ENCODE data around the gene FRMD4A. TPM values are rescaled to one million over a fixed set of nuclear protein-coding genes. Genes with fewer than 3 reads are reported as not detected.

Gene FRMD4A
- total and polyA plus RNA-seq, 2 experiments from 2014 or later: 11.9 to 17.5 TPM

- no peaks in the 10 kb centered on the region for H4K20me1 ChIP-seq (ENCODE audit: insufficient read depth)
- H3K27me3 ChIP-seq (replicated peaks; ENCODE audit: insufficient read depth): no peaks in the 10 kb centered on the region
- peaks cover 10% of the 10 kb centered on the region for H3K4me1 ChIP-seq (ENCODE audit: insufficient read depth)
- no peaks in the 10 kb centered on the region for H3K9me3 ChIP-seq (ENCODE audit: low read depth)
- 72 to 73% methylated on average over 4 of the region's 4 CpGs for WGBS, 2 experiments (ENCODE audit: low coverage in 1 of 2, low lambda C conversion rate in 2 of 2, missing lambda C conversion rate in 2 of 2)
- 0 out of 2 replicates have a peak, but pooled peaks cover 8% of the 10 kb centered on the region for H3K79me2 ChIP-seq (ENCODE audit: insufficient read depth)
- peaks cover 15% of the 10 kb centered on the region for H3F3A ChIP-seq (ENCODE audit: insufficient read depth)
- no peak overlapping the region for H3K27ac ChIP-seq
- 0 out of 2 replicates have a peak, but pooled peaks cover 8% of the 10 kb centered on the region for H3K36me3 ChIP-seq (ENCODE audit: low read depth)
- H3K4me2 ChIP-seq (ENCODE audit: unreplicated experiment): no peak overlapping the region
- H3K9me2 ChIP-seq (ENCODE audit: insufficient read depth): no peaks in the 10 kb centered on the region
- no peak for DNase-seq
- no peak overlapping the region for H3K9ac ChIP-seq
- no peak overlapping the region for H2AFZ ChIP-seq
- no peak overlapping the region for H3K4me3 ChIP-seq
- in situ Hi-C loops (cut with MboI): no loop called here
- TF ChIP-seq EZH2phosphoT487 (IDR thresholded peaks at IDR 0.05; ENCODE audit: insufficient read depth, low read depth): no peak
- TF ChIP-seq EZH2 (IDR thresholded peaks at IDR 0.05; ENCODE audit: insufficient read depth, poor library complexity, severe bottlenecking): no peak
Observed at GRCh38 chr10:13681095-13681494, 649.6 kb downstream of the FRMD4A start.

GRCh38 chr10:13678101-13678843 is 652.5 kb downstream of the FRMD4A start:
- DNase-seq: no peak
- WGBS, 2 experiments (ENCODE audit: low coverage in 1 of 2, low lambda C conversion rate in 2 of 2, missing lambda C conversion rate in 2 of 2): 98 to 99% methylated on average over 13 of the region's 13 CpGs
- peaks cover 15% of the 10 kb centered on the region; the same call in 1 of the 2 replicates for H3K79me2 ChIP-seq (ENCODE audit: insufficient read depth)
- H3K9ac ChIP-seq: no peak overlapping the region
- H3K9me2 ChIP-seq (ENCODE audit: insufficient read depth): no peaks in the 10 kb centered on the region
- no peak overlapping the region for H3K4me2 ChIP-seq (ENCODE audit: unreplicated experiment)
- H3F3A ChIP-seq (ENCODE audit: insufficient read depth): 0 out of 2 replicates have a peak, but pooled peaks cover 2% of the 10 kb centered on the region
- peaks cover 16% of the 10 kb centered on the region; the same call in 1 of the 2 replicates for H3K36me3 ChIP-seq (ENCODE audit: low read depth)
- in situ Hi-C loops (cut with MboI): no loop called here
- H3K4me3 ChIP-seq: no peak overlapping the region
- no peak overlapping the region for H3K27ac ChIP-seq
- H3K9me3 ChIP-seq (ENCODE audit: low read depth): no peaks in the 10 kb centered on the region
- H2AFZ ChIP-seq: no peak overlapping the region
- no peaks in the 10 kb centered on the region for H3K27me3 ChIP-seq (replicated peaks; ENCODE audit: insufficient read depth)
- H3K4me1 ChIP-seq (ENCODE audit: insufficient read depth): no peaks in the 10 kb centered on the region
- TF ChIP-seq EZH2phosphoT487 (IDR thresholded peaks at IDR 0.05; ENCODE audit: insufficient read depth, low read depth) (no peak), EZH2 (IDR thresholded peaks at IDR 0.05; ENCODE audit: insufficient read depth, poor library complexity, severe bottlenecking) (no peak)
- no peaks in the 10 kb centered on the region for H4K20me1 ChIP-seq (ENCODE audit: insufficient read depth)

GRCh38 chr10:13674645-13675588 is 655.8 kb downstream of the FRMD4A start:
- peaks cover 12% of the 10 kb centered on the region; the same call in 1 of the 2 replicates for H3K79me2 ChIP-seq (ENCODE audit: insufficient read depth)
- H3F3A ChIP-seq (ENCODE audit: insufficient read depth): 0 out of 2 replicates have a peak, but pooled peaks cover 6% of the 10 kb centered on the region
- no peaks in the 10 kb centered on the region for H3K9me3 ChIP-seq (ENCODE audit: low read depth)
- H3K9me2 ChIP-seq (ENCODE audit: insufficient read depth): no peaks in the 10 kb centered on the region
- H3K27ac ChIP-seq: no peak overlapping the region
- no peak overlapping the region for H3K4me3 ChIP-seq
- H4K20me1 ChIP-seq (ENCODE audit: insufficient read depth): no peaks in the 10 kb centered on the region
- peaks cover 24% of the 10 kb centered on the region; the same call in 1 of the 2 replicates for H3K36me3 ChIP-seq (ENCODE audit: low read depth)
- TF ChIP-seq EZH2phosphoT487 (IDR thresholded peaks at IDR 0.05; ENCODE audit: insufficient read depth, low read depth) (no peak), EZH2 (IDR thresholded peaks at IDR 0.05; ENCODE audit: insufficient read depth, poor library complexity, severe bottlenecking) (no peak)
- no peak overlapping the region for H3K4me2 ChIP-seq (ENCODE audit: unreplicated experiment)
- no peaks in the 10 kb centered on the region for H3K4me1 ChIP-seq (ENCODE audit: insufficient read depth)
- in situ Hi-C loops (cut with MboI): no loop called here
- no peak overlapping the region for H2AFZ ChIP-seq
- no peaks in the 10 kb centered on the region for H3K27me3 ChIP-seq (replicated peaks; ENCODE audit: insufficient read depth)
- no peak overlapping the region for H3K9ac ChIP-seq
- DNase-seq: no peak
- WGBS, 2 experiments (ENCODE audit: low coverage in 1 of 2, low lambda C conversion rate in 2 of 2, missing lambda C conversion rate in 2 of 2): 90 to 95% methylated on average over 20 of the region's 20 CpGs

GRCh38 chr10:13673156-13673555 is 657.6 kb downstream of the FRMD4A start:
- no peak overlapping the region for H3K27ac ChIP-seq
- DNase-seq: no peak
- no peaks in the 10 kb centered on the region for H3K9me2 ChIP-seq (ENCODE audit: insufficient read depth)
- H3K4me1 ChIP-seq (ENCODE audit: insufficient read depth): no peaks in the 10 kb centered on the region
- WGBS, 2 experiments (ENCODE audit: low coverage in 1 of 2, low lambda C conversion rate in 2 of 2, missing lambda C conversion rate in 2 of 2): 74 to 77% methylated on average over 8 of the region's 8 CpGs
- H3K4me2 ChIP-seq (ENCODE audit: unreplicated experiment): no peak overlapping the region
- no peaks in the 10 kb centered on the region for H3K27me3 ChIP-seq (replicated peaks; ENCODE audit: insufficient read depth)
- H2AFZ ChIP-seq: no peak overlapping the region
- H3K9ac ChIP-seq: no peak overlapping the region
- no peaks in the 10 kb centered on the region for H3K9me3 ChIP-seq (ENCODE audit: low read depth)
- H3K4me3 ChIP-seq: no peak overlapping the region
- no peaks in the 10 kb centered on the region for H4K20me1 ChIP-seq (ENCODE audit: insufficient read depth)
- TF ChIP-seq EZH2 (IDR thresholded peaks at IDR 0.05; ENCODE audit: insufficient read depth, poor library complexity, severe bottlenecking) (no peak), EZH2phosphoT487 (IDR thresholded peaks at IDR 0.05; ENCODE audit: insufficient read depth, low read depth) (no peak)
- peaks cover 9% of the 10 kb centered on the region; the same call in 1 of the 2 replicates for H3K79me2 ChIP-seq (ENCODE audit: insufficient read depth)
- in situ Hi-C loops (cut with MboI): no loop called here
- 0 out of 2 replicates have a peak, but pooled peaks cover 6% of the 10 kb centered on the region for H3F3A ChIP-seq (ENCODE audit: insufficient read depth)
- H3K36me3 ChIP-seq (ENCODE audit: low read depth): peaks cover 20% of the 10 kb centered on the region; the same call in 1 of the 2 replicates
